ENCODE data around the gene PPIP5K2. TPM values are rescaled to one million over a fixed set of nuclear protein-coding genes. Genes with fewer than 3 reads are reported as not detected.

Gene PPIP5K2
- total and polyA plus RNA-seq, 2 donors (not counting 3 experiments of a cell fraction or from before 2014, with no cell fraction given): 20.8 to 69.4 TPM

GRCh38 chr5:103256178-103256577 is 136.1 kb downstream of the PPIP5K2 start:
- dilution Hi-C loops (cut with MboI; ENCODE audit: extremely low pct_ligation_motif_present, low sequenced_read_pairs): no loop called here
- CTCF ChIA-PET: interaction anchor here (1.2 to 5.0 kb wide), 7 partner anchors 9 to 220 kb away, joined by 3 to 35 read pairs (median 8); no protein-coding TSS in a partner anchor
- intact Hi-C loops (cut with micrococcal nuclease): loop anchor here (5.0 kb wide), 1 partner anchor 306 kb away; the partner anchor contains the start of gene NUDT12

More at GRCh38 chr5:103256178-103256577, 136.1 kb downstream of the PPIP5K2 start:
- Histone ChIP-seq H3K4me3 (replicated peaks in 1 of 3; ENCODE audit: insufficient read depth in 1 of 3, low read depth in 1 of 3, low read length in 3 of 3) (no peak overlapping the region), H3K4me2 (ENCODE audit: insufficient read depth, low read length) (no peak overlapping the region), H3K36me3 (ENCODE audit: control insufficient read depth in 2 of 2, extremely low read depth in 1 of 2, insufficient read depth in 2 of 2, low read length in 2 of 2) (no peaks in the 10 kb centered on the region), H3K27ac (ENCODE audit: insufficient read depth, low read depth, low read length) (no peak overlapping the region), H3K27me3 (ENCODE audit: control insufficient read depth in 2 of 2, insufficient read depth in 2 of 2, low read length in 2 of 2) (no peaks in the 10 kb centered on the region), H3K79me2 (ENCODE audit: control insufficient read depth, insufficient read depth, low read length) (peaks cover 17% of the 10 kb centered on the region), H4K20me1 (replicated peaks; ENCODE audit: control insufficient read depth, extremely low read depth, insufficient read depth, low read length) (no peaks in the 10 kb centered on the region), H3K9me1 (replicated peaks; ENCODE audit: control insufficient read depth, extremely low read depth, insufficient read depth, low read length) (no peaks in the 10 kb centered on the region), H3K9me3 (replicated peaks; ENCODE audit: control insufficient read depth, insufficient read depth, low read length) (no peaks in the 10 kb centered on the region), H2AFZ (ENCODE audit: low read depth, low read length) (no peak overlapping the region), H3K4me1 (ENCODE audit: control insufficient read depth, extremely low read depth, insufficient read depth, low read length) (peaks cover 6% of the 10 kb centered on the region), H3K9ac (replicated peaks; ENCODE audit: extremely low read depth, insufficient read depth, low read length) (no peak overlapping the region)
- no peak for FAIRE-seq
- POLR2A ChIA-PET: no interaction called here
- DNase-seq (ENCODE audit: low read depth, low spot score): no peak
- no TSS peak for BruUV-seq (replicated peaks)
- TF ChIP-seq GATA2 (IDR thresholded peaks at IDR 0.05; ENCODE audit: insufficient read depth, insufficient read length, low read depth, low read length): no peak
- no peak for TF ChIP-seq MYC (IDR thresholded peaks at IDR 0.05; ENCODE audit: low read depth, low read length)
- TF ChIP-seq POLR2AphosphoS5 (IDR thresholded peaks at IDR 0.05; ENCODE audit: insufficient read depth, low read depth, low read length): no peak
- no peak for TF ChIP-seq CTCF (IDR thresholded peaks at IDR 0.05; ENCODE audit: extremely low read depth in 1 of 2, insufficient read depth in 1 of 2, low read depth in 1 of 2, low read length in 2 of 2)
